K562 (cell line): ENCODE data around the gene RBP7.

Experiments used
- CTCF ChIP-seq, 3 experiments: IDR thresholded peaks in 2 of 3; conservative IDR thresholded peaks in 1 of 3; 2 replicates each; pipeline ENCODE4 v1.5.1; 2011 to 2012; ENCODE audit warnings: low read length in 3 of 3, mild to moderate bottlenecking in 3 of 3, control low read depth in 2 of 3, improper control_type of control experiment in 1 of 3, inconsistent platforms in 1 of 3, low read depth in 1 of 3, mixed read lengths in 1 of 3, moderate library complexity in 1 of 3; ENCODE audit not compliant: insufficient read depth in 2 of 3
- EP300 ChIP-seq: IDR thresholded peaks from 2 replicates; pipeline ENCODE4 v1.6.1; 2012; ENCODE audit warnings: low read length, improper control_type of control experiment
- ETS2 ChIP-seq: IDR thresholded peaks from 2 replicates; pipeline ENCODE4 v1.6.1; 2016; ENCODE audit warnings: borderline replicate concordance, missing genetic modification characterization, mild to moderate bottlenecking, moderate library complexity, missing compliant biosample characterization; ENCODE audit not compliant: poor library complexity, severe bottlenecking
- HCFC1 ChIP-seq: IDR thresholded peaks from 2 replicates; pipeline ENCODE4 v1.6.1; 2012; ENCODE audit warnings: low read depth, low read length, improper control_type of control experiment
- LEF1 ChIP-seq: fragments of 450-650 bp; IDR thresholded peaks from 2 replicates; pipeline ENCODE4 v1.6.1; 2016; ENCODE audit warnings: mild to moderate bottlenecking
- MLX ChIP-seq, 2 experiments: fragments of 450-650 bp in 1 of 2; sonication (generic) in 1 of 2; formaldehyde crosslinking; conservative IDR thresholded peaks; 2 replicates each; pipeline versions ENCODE4 v1.4.0 to v1.8.1; 2020 to 2022; ENCODE audit warnings: mild to moderate bottlenecking in 1 of 2, missing genetic modification reagents in 1 of 2
- NFE2 ChIP-seq: IDR thresholded peaks from 2 replicates; pipeline ENCODE4 v1.6.1; 2014; ENCODE audit warnings: antibody characterized with exemption, low read depth
- SREBF2 ChIP-seq: sonication (generic); formaldehyde crosslinking; IDR thresholded peaks from 2 replicates; pipeline ENCODE4 v1.4.0; 2020; ENCODE audit warnings: mild to moderate bottlenecking, missing genetic modification reagents
- SUPT5H ChIP-seq: fragments of 450-650 bp; IDR thresholded peaks from 2 replicates; pipeline ENCODE4 v1.6.1; 2016
- TARDBP ChIP-seq: fragments of 450-650 bp; IDR thresholded peaks from 2 replicates; pipeline ENCODE4 v1.6.1; 2016
- TEAD1 ChIP-seq, 2 experiments: fragments of 450-650 bp in 1 of 2; sonication (generic) in 1 of 2; formaldehyde crosslinking; IDR thresholded peaks; 2 replicates each; pipeline versions ENCODE4 v1.4.0 to v1.8.0; 2020 to 2022; ENCODE audit warnings: mild to moderate bottlenecking in 2 of 2, missing genetic modification reagents in 1 of 2
- USF2 ChIP-seq: sonication (generic); formaldehyde crosslinking; IDR thresholded peaks from 2 replicates; pipeline ENCODE4 v1.5.0; 2020; ENCODE audit warnings: missing genetic modification reagents
- YY1 ChIP-seq, 3 experiments: IDR thresholded peaks; 2 replicates each; pipeline ENCODE4 v1.6.1; 2011; ENCODE audit warnings: low read length in 2 of 3, mild to moderate bottlenecking in 2 of 3, moderate library complexity in 2 of 3, borderline replicate concordance in 1 of 3, control low read depth in 1 of 3, low read depth in 1 of 3; ENCODE audit not compliant: insufficient read depth in 3 of 3, insufficient replicate concordance in 2 of 3, control insufficient read depth in 1 of 3, insufficient read length in 1 of 3; ENCODE audit errors: extremely low read depth in 1 of 3
- ZHX1 ChIP-seq: fragments of 150-350 bp; conservative IDR thresholded peaks from 2 replicates; pipeline ENCODE4 v1.6.1; 2014; ENCODE audit warnings: low read length

- TF ChIP-seq CTCF (IDR thresholded peaks at IDR 0.05 in 2 of 3, conservative IDR thresholded peaks at IDR 0.05 in 1 of 3; ENCODE audit: insufficient read depth in 2 of 3, low read depth in 1 of 3, low read length in 3 of 3), result no peak
- no peak for TF ChIP-seq TARDBP
- no peak for TF ChIP-seq SREBF2 (CRISPR knock-in tag)
- TF ChIP-seq NFE2, result no peak
- TF ChIP-seq EP300, result no peak
- TF ChIP-seq ETS2 (tag), result no peak
- TF ChIP-seq TEAD1 (CRISPR knock-in tag; IDR thresholded peaks at IDR 0.05), result no peak
- TF ChIP-seq SUPT5H, result no peak
- no peak for TF ChIP-seq YY1 (IDR thresholded peaks at IDR 0.05; ENCODE audit: borderline replicate concordance in 1 of 3, control insufficient read depth in 1 of 3, extremely low read depth in 1 of 3, insufficient read depth in 3 of 3, insufficient read length in 1 of 3, insufficient replicate concordance in 2 of 3, low read depth in 1 of 3, low read length in 2 of 3)
- TF ChIP-seq MLX (CRISPR knock-in tag; conservative IDR thresholded peaks at IDR 0.05), result no peak
- no peak for TF ChIP-seq LEF1
- TF ChIP-seq HCFC1, result no peak
- no peak for TF ChIP-seq USF2 (CRISPR knock-in tag)
- TF ChIP-seq ZHX1, result no peak
Measured at GRCh38 chr1:10050611-10051010, 53.6 kb downstream of the RBP7 start.
